ENCODE measurements around the gene ZNF672.
A peak's percentile ranks its signal among the peaks of the same experiment; 100 is the strongest.

The ZNF672 gene

DNA sequence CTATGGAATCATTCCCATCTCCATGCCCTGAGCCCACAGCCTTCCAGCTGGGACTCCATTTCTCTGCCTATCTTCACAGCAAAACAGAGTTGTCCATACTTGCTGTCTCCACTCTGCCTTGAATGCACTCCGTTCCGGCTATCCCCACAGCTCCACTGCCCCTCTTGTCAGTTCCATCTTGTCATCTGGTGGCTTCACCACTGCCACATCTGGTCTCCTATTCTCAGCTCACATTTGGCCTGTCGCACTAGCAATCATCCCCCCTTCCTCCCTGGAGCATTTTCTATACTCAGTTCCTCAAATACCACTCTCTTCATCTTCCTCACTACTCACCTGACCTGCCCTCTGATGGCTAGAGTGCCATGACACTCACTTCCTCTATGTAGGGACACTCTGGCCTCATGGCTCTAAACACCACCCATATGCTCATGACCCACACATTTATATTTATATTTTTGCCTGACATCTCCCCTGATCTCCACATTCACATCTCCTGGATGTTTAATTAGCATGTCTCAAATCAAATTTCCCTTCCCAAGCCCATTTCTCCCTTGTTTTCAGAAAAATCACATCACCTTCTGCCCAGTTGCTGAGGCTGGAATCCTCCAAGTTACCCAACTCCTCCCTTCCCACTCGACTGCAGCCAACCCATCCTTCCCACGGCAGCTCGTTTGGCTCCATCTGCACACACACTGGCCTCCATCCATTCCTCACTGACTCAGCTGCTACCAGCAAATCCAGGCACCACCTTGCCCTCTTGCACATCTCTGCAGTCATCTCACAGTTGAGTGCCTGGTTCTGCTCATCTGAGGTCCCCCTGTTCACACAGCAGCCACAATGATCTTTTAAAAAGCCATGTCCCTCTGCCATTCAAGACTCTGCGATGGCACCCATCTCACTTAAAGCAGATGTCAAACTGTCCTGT is 14.7 kb downstream of the ZNF672 start:
- in situ Hi-C loops (cut with HindIII; ENCODE audit: low sequenced_read_pairs): no loop called here
- no peak overlapping the region for H3K4me3 ChIP-seq (ENCODE audit: low read depth, low read length)
- DNase-seq (ENCODE audit: low read depth): no peak
- TF ChIP-seq, protein P1, sequence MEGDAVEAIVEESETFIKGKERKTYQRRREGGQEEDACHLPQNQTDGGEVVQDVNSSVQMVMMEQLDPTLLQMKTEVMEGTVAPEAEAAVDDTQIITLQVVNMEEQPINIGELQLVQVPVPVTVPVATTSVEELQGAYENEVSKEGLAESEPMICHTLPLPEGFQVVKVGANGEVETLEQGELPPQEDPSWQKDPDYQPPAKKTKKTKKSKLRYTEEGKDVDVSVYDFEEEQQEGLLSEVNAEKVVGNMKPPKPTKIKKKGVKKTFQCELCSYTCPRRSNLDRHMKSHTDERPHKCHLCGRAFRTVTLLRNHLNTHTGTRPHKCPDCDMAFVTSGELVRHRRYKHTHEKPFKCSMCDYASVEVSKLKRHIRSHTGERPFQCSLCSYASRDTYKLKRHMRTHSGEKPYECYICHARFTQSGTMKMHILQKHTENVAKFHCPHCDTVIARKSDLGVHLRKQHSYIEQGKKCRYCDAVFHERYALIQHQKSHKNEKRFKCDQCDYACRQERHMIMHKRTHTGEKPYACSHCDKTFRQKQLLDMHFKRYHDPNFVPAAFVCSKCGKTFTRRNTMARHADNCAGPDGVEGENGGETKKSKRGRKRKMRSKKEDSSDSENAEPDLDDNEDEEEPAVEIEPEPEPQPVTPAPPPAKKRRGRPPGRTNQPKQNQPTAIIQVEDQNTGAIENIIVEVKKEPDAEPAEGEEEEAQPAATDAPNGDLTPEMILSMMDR (IDR thresholded peaks at IDR 0.05; ENCODE audit: low read depth, low read length, missing control alignments): no peak

DNA sequence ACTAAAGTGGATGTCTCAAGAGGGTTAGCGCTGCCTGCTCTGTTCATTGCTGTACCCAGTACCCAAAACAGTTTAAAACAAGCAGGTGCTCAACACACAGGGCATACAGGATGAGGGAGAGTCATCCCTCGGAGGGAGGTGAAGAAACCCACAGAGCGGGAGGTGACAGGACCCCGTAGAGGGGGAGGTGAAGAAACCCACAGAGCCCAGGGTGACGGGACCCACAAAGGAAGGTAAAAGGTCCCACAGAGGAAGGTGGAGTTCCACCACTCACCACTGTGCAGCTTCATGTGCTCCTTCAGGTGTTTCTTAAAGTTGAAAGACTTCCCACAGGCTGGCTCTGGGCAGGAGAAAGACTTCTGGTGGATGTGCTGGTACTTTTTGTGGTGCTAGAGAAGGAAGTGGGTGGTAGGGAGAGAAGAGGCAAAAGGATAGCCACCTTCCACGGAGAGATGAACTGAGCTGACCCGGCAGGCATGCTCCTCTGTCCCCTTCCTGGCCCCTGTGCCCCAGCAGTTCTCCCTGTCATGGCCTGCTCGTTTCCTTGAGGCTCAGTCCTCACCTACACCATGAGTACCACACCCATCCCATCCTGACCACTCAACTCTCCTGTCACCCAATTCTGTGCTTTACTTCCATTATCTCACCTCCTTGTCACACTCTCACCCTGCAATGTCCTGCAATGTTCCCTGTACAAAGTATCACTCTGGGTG is 15.8 kb downstream of the ZNF672 start:
- no peak for DNase-seq (ENCODE audit: low read depth)
- in situ Hi-C loops (cut with HindIII; ENCODE audit: low sequenced_read_pairs): no loop called here
- TF ChIP-seq, protein P1 (IDR thresholded peaks at IDR 0.05; ENCODE audit: low read depth, low read length, missing control alignments): no peak
- H3K4me3 ChIP-seq (ENCODE audit: low read depth, low read length): no peak overlapping the region

DNA sequence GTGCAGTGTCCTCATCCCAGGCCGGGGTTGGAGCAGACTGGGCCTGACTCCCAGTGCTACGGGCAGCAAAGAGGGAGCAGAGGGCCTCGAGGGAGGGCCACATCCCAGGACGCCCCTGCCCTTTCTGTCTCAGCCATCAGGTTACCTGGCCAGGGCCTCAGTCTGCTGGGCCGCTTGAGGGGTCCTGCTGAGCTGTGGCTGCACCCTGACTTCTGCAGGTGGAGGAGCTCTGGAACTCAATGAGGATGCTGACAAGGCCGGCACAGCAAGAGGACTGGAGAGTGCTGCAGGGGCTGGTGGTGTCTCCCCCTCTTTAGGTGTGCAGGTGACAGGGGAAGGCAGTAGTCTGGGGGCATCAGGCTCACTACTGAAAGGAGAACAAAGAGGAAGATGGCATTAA is 17.6 kb downstream of the ZNF672 start:
- H3K4me3 ChIP-seq (ENCODE audit: low read depth, low read length): no peak overlapping the region
- TF ChIP-seq, protein P1 (IDR thresholded peaks at IDR 0.05; ENCODE audit: low read depth, low read length, missing control alignments): no peak
- DNase-seq (ENCODE audit: low read depth): no peak
- in situ Hi-C loops (cut with HindIII; ENCODE audit: low sequenced_read_pairs): no loop called here

DNA sequence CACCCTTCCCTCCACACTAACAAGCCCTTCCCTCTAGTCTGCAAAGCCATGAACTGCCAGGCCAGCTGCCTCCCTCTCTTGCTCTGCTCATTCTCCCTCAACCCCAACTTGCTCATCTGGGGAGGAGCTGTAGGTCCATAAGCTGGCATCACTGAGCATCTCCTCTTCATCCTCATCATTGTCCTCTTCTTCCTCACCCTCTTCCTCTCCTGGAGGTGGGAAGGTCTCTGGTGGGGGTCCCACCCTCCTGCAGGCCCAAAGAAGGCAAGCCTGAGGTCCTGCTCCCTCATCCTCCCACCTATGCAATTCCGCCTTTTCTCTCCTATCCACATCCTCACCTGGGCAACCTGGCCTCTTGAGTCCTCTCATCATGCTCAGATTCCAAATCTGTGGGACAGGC is 18.2 kb downstream of the ZNF672 start:
- H3K4me3 ChIP-seq (ENCODE audit: low read depth, low read length): no peak overlapping the region
- TF ChIP-seq, protein P1 (IDR thresholded peaks at IDR 0.05; ENCODE audit: low read depth, low read length, missing control alignments): no peak
- in situ Hi-C loops (cut with HindIII; ENCODE audit: low sequenced_read_pairs): no loop called here
- DNase-seq (ENCODE audit: low read depth): no peak

DNA sequence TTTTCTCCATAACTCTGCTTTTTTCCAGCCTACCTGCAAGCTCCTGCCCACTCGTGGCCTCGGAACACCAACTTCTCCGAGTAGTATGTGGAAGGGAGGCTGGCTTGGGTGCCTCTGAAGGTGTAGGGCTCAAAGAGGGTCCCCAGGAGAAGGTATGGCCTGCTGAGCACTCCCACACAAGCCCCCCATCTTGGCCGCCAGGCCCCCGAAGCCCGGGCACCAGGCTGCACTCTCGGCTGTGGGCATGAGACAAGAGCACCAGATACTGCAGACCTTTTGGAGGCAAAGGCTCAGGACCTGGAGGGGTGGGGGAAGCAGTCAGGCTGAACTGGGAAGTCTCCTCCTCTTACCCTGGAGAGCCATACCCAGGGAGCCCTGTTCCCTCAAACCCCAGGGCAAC is 19.2 kb downstream of the ZNF672 start:
- no peak for DNase-seq (ENCODE audit: low read depth)
- TF ChIP-seq, protein P1 (IDR thresholded peaks at IDR 0.05; ENCODE audit: low read depth, low read length, missing control alignments): no peak
- H3K4me3 ChIP-seq (ENCODE audit: low read depth, low read length): peak overlapping the region; percentile 54
- in situ Hi-C loops (cut with HindIII; ENCODE audit: low sequenced_read_pairs): no loop called here

GRCh38 chr1:248857749-248858095 is 19.7 kb downstream of the ZNF672 start:
- DNase-seq (ENCODE audit: low read depth): no peak
- TF ChIP-seq, protein P1 (IDR thresholded peaks at IDR 0.05; ENCODE audit: low read depth, low read length, missing control alignments): no peak
- H3K4me3 ChIP-seq (ENCODE audit: low read depth, low read length): peak overlapping the region; percentile 54
- in situ Hi-C loops (cut with HindIII; ENCODE audit: low sequenced_read_pairs): no loop called here
